IgD-negative memory B cell (primary cell): ENCODE data around the gene SH3TC2. TPM values are rescaled to one million over a fixed set of nuclear protein-coding genes. Genes with fewer than 3 reads are reported as not detected.

Source experiments
- H3K27ac Mint-ChIP-seq, 3 donors: one replicate each; pipeline ENCODE4 v1.8.0; 2020 to 2022; ENCODE audit warnings: mild to moderate bottlenecking in 3 of 3, mixed read lengths in 3 of 3, moderate library complexity in 1 of 3
- H3K27me3 Mint-ChIP-seq: one replicate; pipeline ENCODE4 v1.8.0; 2021; ENCODE audit warnings: mixed read lengths
- H3K36me3 Mint-ChIP-seq: one replicate; pipeline ENCODE4 v1.8.0; 2020; ENCODE audit warnings: mild to moderate bottlenecking, mixed read lengths
- H3K4me1 Mint-ChIP-seq, 3 donors: one replicate each; pipeline ENCODE4 v1.8.0; 2020 to 2022; ENCODE audit warnings: mixed read lengths in 3 of 3, mild to moderate bottlenecking in 1 of 3
- H3K4me3 Mint-ChIP-seq, 4 donors: one replicate each; pipeline ENCODE4 v1.8.0; 2020 to 2022; ENCODE audit warnings: mild to moderate bottlenecking in 4 of 4, mixed read lengths in 4 of 4, moderate library complexity in 3 of 4
- H3K9me3 Mint-ChIP-seq, 3 donors: one replicate each; pipeline ENCODE4 v1.8.0; 2020 to 2021; ENCODE audit warnings: mixed read lengths in 3 of 3, mild to moderate bottlenecking in 1 of 3
- polyA plus RNA-seq: library from polyadenylated mRNA; unstranded; fragments of 300-500 nt; fragmentation: Illumina TruSeq; gene quantifications from one replicate; pipeline ENCODE4 v1.2.3, GENCODE V29; 2021

The SH3TC2 gene
- polyA plus RNA-seq, 1 donor from 2014 or later = not detected

GRCh38 chr5:148988328-148988727 lies 74.5 kb downstream of the SH3TC2 start:
- H3K9me3 Mint-ChIP-seq = peaks cover 1 to 8% (median 4%) of the 10 kb centered on the region in 3 donors
- H3K27ac Mint-ChIP-seq = no peak overlapping the region
- H3K36me3 Mint-ChIP-seq = no peaks in the 10 kb centered on the region
- H3K4me1 Mint-ChIP-seq = no peaks in the 10 kb centered on the region
- peaks cover 12% of the 10 kb centered on the region for H3K27me3 Mint-ChIP-seq
- no peak overlapping the region for H3K4me3 Mint-ChIP-seq

GRCh38 chr5:148986636-148987035 lies 76.2 kb downstream of the SH3TC2 start:
- Mint-ChIP-seq H3K4me3 (no peak overlapping the region), H3K27me3 (peaks cover 12% of the 10 kb centered on the region), H3K9me3 (peaks cover 0 to 8% (median 4%) of the 10 kb centered on the region in 3 donors), H3K36me3 (no peaks in the 10 kb centered on the region), H3K4me1 (no peaks in the 10 kb centered on the region), H3K27ac (no peak overlapping the region)

- H3K4me3 Mint-ChIP-seq = no peak overlapping the region
- peaks cover 11% of the 10 kb centered on the region for H3K27me3 Mint-ChIP-seq
- H3K36me3 Mint-ChIP-seq = no peaks in the 10 kb centered on the region
- no peaks in the 10 kb centered on the region for H3K4me1 Mint-ChIP-seq
- no peak overlapping the region for H3K27ac Mint-ChIP-seq
- peaks cover 0 to 8% (median 4%) of the 10 kb centered on the region in 3 donors for H3K9me3 Mint-ChIP-seq
Measured at GRCh38 chr5:148984345-148984744, 78.5 kb downstream of the SH3TC2 start.

DNA sequence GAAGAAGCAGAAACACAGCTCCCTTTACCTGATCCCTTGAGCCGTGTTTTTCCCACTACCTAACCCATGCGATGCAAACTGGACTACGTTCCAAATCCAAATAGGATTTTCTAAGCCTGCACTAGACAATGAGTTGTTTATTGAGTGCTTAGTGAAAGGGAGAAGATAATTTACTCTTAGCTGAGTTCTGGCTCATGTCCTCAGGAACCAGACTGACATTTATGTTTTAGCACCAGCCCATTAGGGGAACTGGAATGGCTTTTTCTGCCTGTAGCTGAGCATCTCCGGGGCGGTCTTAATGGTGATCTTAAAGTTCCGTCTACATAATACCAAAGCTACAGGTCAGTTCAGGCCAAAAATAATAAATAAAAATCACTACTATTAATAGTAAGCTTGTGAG lies 81.5 kb downstream of the SH3TC2 start:
- H3K4me1 Mint-ChIP-seq = no peaks in the 10 kb centered on the region
- peaks cover 0 to 8% (median 4%) of the 10 kb centered on the region in 3 donors for H3K9me3 Mint-ChIP-seq
- peaks cover 9% of the 10 kb centered on the region for H3K27me3 Mint-ChIP-seq
- no peaks in the 10 kb centered on the region for H3K36me3 Mint-ChIP-seq
- H3K27ac Mint-ChIP-seq = no peak overlapping the region
- no peak overlapping the region for H3K4me3 Mint-ChIP-seq

DNA sequence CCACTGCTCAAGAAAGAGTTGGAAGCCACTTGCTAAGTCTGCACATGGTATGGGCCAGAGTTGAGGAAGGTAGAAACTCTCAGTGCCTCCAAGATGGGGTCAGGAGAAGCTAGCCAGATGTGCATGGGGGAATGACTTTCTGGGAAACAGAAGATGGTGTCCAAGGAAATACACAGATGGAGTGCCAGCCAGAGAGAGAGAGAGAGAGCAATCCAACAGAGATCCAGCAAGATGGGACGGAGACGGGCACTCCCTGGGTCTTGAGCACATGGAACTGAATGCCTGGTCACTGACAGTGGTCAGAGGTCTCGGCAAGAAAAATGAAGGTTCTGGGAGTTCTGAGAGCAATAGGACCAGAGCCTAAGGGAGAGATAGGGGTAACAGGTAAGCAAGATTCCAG lies 82.1 kb downstream of the SH3TC2 start:
- H3K36me3 Mint-ChIP-seq = no peaks in the 10 kb centered on the region
- peaks cover 0 to 8% (median 4%) of the 10 kb centered on the region in 3 donors for H3K9me3 Mint-ChIP-seq
- no peaks in the 10 kb centered on the region for H3K4me1 Mint-ChIP-seq
- peak overlapping the region in 1 of 3 donors; percentile 34 for H3K27ac Mint-ChIP-seq
- no peak overlapping the region for H3K4me3 Mint-ChIP-seq
- H3K27me3 Mint-ChIP-seq = peaks cover 9% of the 10 kb centered on the region

DNA sequence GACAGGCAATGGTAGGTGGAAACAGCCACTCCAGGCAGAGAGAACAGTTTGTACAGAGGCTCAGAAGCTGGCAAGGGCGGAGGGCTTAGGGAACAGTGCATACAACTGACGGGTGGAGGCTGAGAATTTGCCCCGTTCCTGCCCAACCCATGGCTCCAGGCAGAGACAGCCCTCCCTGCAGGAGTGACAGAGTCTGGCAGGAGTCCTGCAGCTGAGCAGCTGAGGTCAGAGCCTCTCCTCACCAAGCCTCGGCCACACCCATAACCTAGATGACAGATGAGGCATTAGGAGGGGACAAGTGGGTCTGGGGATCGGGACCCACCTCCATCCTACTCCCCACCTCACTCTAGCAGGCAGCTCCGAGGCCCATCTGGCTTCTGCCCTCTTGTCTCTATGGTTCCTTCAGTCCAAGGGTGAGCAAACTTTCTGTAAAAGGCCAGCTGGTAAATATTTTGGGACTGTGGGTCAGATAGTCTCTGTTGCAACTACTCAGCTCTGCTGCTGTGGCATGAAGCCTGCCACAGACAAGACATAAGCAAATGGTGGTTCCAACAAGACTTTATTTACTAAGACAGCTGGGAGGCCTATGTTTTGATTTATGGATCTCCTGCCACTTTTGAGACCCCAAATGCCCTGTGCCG lies 83.7 kb downstream of the SH3TC2 start:
- peaks cover 0 to 7% (median 3%) of the 10 kb centered on the region in 3 donors for H3K9me3 Mint-ChIP-seq

DNA sequence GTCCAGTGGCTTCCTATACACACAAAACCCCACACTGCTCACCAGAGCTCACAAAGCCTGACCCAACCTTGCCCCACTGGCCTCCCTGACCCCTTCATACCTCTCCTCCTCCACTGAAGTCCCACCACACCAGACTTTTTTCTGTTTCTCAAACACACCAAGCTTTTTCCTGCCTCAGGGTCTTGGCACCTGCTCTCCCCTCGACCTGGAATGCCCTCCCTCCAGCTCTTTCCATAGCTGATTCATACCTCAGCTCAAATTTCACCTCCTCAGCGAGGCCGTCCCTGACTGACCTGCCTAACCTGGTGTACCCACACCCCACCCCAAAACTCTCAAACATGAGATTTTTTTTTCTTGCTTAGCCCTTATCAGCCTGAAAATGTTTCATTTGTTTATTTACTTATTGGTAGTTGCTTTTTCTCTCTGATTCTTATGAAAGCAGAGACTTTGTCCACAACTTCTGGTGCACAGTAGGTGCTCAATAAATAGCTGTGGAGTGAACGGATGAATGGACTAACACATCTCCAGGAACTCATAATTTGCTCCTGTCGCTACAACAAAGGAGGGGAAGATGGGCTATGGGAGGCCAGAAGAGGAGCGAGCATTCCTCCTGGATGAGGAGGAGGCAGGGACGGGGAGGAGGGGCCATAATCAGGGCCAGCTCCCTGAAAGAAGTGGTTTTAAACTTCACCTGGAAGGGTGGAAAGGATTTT lies 84.3 kb downstream of the SH3TC2 start:
- peaks cover 11% of the 10 kb centered on the region for H3K27me3 Mint-ChIP-seq
- peaks cover 0 to under 1% (median 0%) of the 10 kb centered on the region in 3 donors for H3K9me3 Mint-ChIP-seq
- H3K27ac Mint-ChIP-seq = no peak overlapping the region
- H3K36me3 Mint-ChIP-seq = no peaks in the 10 kb centered on the region
- H3K4me1 Mint-ChIP-seq = no peaks in the 10 kb centered on the region
- H3K4me3 Mint-ChIP-seq = no peak overlapping the region

More for the DNA sequence above, 83.7 kb downstream of the SH3TC2 start:
- H3K4me1 Mint-ChIP-seq = no peaks in the 10 kb centered on the region
- H3K27me3 Mint-ChIP-seq = peaks cover 8% of the 10 kb centered on the region
- H3K36me3 Mint-ChIP-seq = no peaks in the 10 kb centered on the region
- H3K4me3 Mint-ChIP-seq = no peak overlapping the region
- no peak overlapping the region for H3K27ac Mint-ChIP-seq

DNA sequence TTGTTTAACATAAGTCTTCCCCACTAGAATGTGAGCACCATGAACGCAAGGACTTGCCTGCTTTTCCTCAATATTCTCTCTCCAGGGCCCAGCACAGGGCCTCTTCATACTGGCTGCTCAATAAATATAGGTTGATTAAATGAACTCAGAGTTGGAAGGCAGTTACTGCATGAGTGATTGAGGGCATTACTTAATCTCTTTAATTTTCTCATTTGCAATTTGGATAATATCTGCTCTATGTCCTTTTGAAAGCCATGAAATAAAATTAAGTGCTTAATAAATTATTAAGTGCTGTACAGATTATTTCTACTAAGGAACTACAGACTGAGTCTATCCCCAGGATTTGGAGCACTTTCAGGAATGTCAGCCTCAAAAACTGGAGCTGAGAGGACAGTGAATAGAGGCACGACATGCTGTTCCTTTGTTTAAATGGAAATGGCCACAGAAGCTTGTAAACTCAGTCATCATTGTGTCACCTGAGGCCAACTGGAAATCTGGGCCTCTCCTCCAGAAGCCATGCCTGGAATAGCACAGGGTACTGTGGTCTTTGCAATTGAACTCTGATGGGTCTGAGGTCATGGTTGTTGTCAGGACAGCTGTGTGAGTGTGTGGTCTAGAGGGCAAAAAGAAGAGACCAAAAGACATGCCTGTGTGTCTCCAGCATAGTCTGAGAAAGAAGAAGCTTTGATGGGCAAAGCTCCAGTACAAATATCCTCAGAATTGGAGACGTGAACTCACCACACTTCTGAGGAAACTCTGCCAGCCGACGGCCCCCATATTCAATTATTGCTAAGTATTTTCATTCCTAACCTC lies 86.1 kb downstream of the SH3TC2 start:
- H3K27me3 Mint-ChIP-seq = peaks cover 11% of the 10 kb centered on the region
- no peak overlapping the region for H3K27ac Mint-ChIP-seq
- H3K36me3 Mint-ChIP-seq = no peaks in the 10 kb centered on the region
- H3K9me3 Mint-ChIP-seq = no peaks in the 10 kb centered on the region
- H3K4me3 Mint-ChIP-seq = no peak overlapping the region
- no peaks in the 10 kb centered on the region for H3K4me1 Mint-ChIP-seq

DNA sequence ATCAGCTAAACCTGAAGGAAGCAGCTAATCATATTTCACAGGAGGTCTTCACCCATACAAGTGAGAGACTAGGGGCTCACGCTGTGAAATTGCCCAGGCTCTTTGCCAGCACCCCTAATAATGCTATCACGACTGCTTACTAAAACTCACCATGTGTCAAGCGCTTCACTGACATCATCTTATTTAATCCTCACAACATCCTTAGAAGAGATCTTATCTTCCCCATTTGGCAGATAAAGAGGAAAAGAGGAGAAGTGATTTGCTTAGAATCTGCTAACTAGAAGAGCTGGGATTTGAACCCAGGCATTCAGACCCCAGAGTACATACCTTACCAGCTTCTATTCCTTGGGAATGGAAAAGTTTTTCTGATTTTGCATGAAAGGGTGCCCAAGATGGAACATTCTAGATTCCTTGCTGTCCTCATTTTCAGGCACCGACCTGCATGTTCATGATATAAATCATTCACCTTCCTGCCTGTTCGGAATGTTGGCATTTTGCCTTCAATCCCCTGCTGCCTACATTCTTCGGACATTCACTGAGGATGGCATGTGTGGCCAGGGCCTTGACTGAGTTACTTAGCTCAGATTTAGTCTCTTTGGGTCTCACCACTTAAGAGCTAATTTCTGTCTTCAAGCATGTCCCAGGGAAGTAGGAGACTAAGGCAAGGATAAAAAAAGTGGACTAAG lies 88.1 kb downstream of the SH3TC2 start:
- no peak overlapping the region for H3K27ac Mint-ChIP-seq
- no peaks in the 10 kb centered on the region for H3K36me3 Mint-ChIP-seq
- no peak overlapping the region for H3K4me3 Mint-ChIP-seq
- peaks cover 12% of the 10 kb centered on the region for H3K27me3 Mint-ChIP-seq
- H3K9me3 Mint-ChIP-seq = no peaks in the 10 kb centered on the region
- no peaks in the 10 kb centered on the region for H3K4me1 Mint-ChIP-seq

GRCh38 chr5:148973455-148973854 lies 89.4 kb downstream of the SH3TC2 start:
- no peaks in the 10 kb centered on the region for H3K9me3 Mint-ChIP-seq
- no peak overlapping the region for H3K27ac Mint-ChIP-seq
- no peaks in the 10 kb centered on the region for H3K36me3 Mint-ChIP-seq
- no peak overlapping the region for H3K4me3 Mint-ChIP-seq
- peaks cover 8% of the 10 kb centered on the region for H3K27me3 Mint-ChIP-seq
- no peaks in the 10 kb centered on the region for H3K4me1 Mint-ChIP-seq

- H3K9me3 Mint-ChIP-seq = no peaks in the 10 kb centered on the region
- peaks cover 6% of the 10 kb centered on the region for H3K27me3 Mint-ChIP-seq
- H3K4me3 Mint-ChIP-seq = no peak overlapping the region
- H3K4me1 Mint-ChIP-seq = no peaks in the 10 kb centered on the region
- H3K27ac Mint-ChIP-seq = no peak overlapping the region
- H3K36me3 Mint-ChIP-seq = no peaks in the 10 kb centered on the region
Measured at GRCh38 chr5:148972974-148973374, 89.9 kb downstream of the SH3TC2 start.

DNA sequence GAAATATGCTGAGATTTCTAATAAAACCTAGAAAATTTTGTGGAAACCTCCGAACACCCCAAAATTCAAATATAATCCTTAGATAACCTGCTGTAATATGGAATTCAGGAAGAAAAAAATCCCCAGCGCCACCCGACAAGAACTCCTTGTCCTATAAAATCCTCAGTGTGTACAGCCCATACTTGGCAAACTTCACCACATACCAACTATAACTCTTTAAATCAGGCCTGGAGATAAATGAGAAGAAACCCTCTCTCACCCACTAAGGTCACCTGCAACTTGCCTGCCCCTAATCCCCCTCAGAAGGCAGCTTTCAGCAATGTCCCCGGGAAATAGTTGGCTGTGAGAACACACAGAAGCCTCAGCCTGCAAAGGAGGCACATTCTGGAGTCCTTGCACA lies 90.5 kb downstream of the SH3TC2 start:
- Mint-ChIP-seq H3K4me3 (no peak overlapping the region), H3K4me1 (no peaks in the 10 kb centered on the region), H3K9me3 (no peaks in the 10 kb centered on the region), H3K27me3 (peaks cover 4% of the 10 kb centered on the region), H3K36me3 (no peaks in the 10 kb centered on the region), H3K27ac (peak overlapping the region in 1 of 3 donors; percentile 70)

GRCh38 chr5:148970876-148971275 lies 92.0 kb downstream of the SH3TC2 start:
- no peaks in the 10 kb centered on the region for H3K36me3 Mint-ChIP-seq
- H3K4me3 Mint-ChIP-seq = no peak overlapping the region
- no peaks in the 10 kb centered on the region for H3K4me1 Mint-ChIP-seq
- H3K9me3 Mint-ChIP-seq = no peaks in the 10 kb centered on the region
- H3K27ac Mint-ChIP-seq = peak overlapping the region in 1 of 3 donors; percentile 69
- H3K27me3 Mint-ChIP-seq = peaks cover 8% of the 10 kb centered on the region

GRCh38 chr5:148970228-148970627 lies 92.6 kb downstream of the SH3TC2 start:
- Mint-ChIP-seq H3K27ac (no peak overlapping the region), H3K4me1 (no peaks in the 10 kb centered on the region), H3K27me3 (peaks cover 8% of the 10 kb centered on the region), H3K9me3 (no peaks in the 10 kb centered on the region), H3K36me3 (no peaks in the 10 kb centered on the region), H3K4me3 (no peak overlapping the region)

- no peak overlapping the region for H3K4me3 Mint-ChIP-seq
- H3K36me3 Mint-ChIP-seq = no peaks in the 10 kb centered on the region
- H3K9me3 Mint-ChIP-seq = no peaks in the 10 kb centered on the region
- no peaks in the 10 kb centered on the region for H3K4me1 Mint-ChIP-seq
- H3K27me3 Mint-ChIP-seq = peaks cover 8% of the 10 kb centered on the region
- no peak overlapping the region for H3K27ac Mint-ChIP-seq
Measured at GRCh38 chr5:148969291-148969690, 93.6 kb downstream of the SH3TC2 start.
